GM12878 (cell line): ENCODE results near the gene ADAMTS2.

Experiments
- CTCF ChIP-seq, 3 experiments: IDR thresholded peaks in 2 of 3; conservative IDR thresholded peaks in 1 of 3; 2 replicates each; pipeline ENCODE4 v1.5.1; 2011; ENCODE audit warnings: low read depth in 3 of 3, low read length in 3 of 3, mild to moderate bottlenecking in 3 of 3, control low read depth in 2 of 3, moderate library complexity in 2 of 3, inconsistent platforms in 1 of 3, mixed read lengths in 1 of 3; ENCODE audit not compliant: control insufficient read depth in 2 of 3, insufficient read depth in 1 of 3; ENCODE audit errors: extremely low read depth in 1 of 3
- NKRF ChIP-seq: fragments of 450-650 bp; conservative IDR thresholded peaks from 2 replicates; pipeline ENCODE4 v1.6.1; 2017; ENCODE audit warnings: mild to moderate bottlenecking, moderate library complexity
- POLR2A ChIP-seq: IDR thresholded peaks from 2 replicates; pipeline ENCODE4 v1.6.1; 2011; ENCODE audit warnings: low read depth, mild to moderate bottlenecking, low read length
- SP1 ChIP-seq: IDR thresholded peaks from one replicate; pipeline ENCODE4 v1.6.1; 2011; ENCODE audit warnings: low read depth, low read length
- ZNF592 ChIP-seq: fragments of 450-650 bp; IDR thresholded peaks from 2 replicates; pipeline ENCODE4 v1.6.1; 2017; ENCODE audit warnings: mild to moderate bottlenecking, moderate library complexity

GRCh38 chr5:179331591-179332375, 13.5 kb downstream of the ADAMTS2 start:
- TF ChIP-seq SP1 (no peak), ZNF592 (no peak), POLR2A (no peak), NKRF (no peak), CTCF (IDR thresholded peaks at IDR 0.05 in 2 of 3, conservative IDR thresholded peaks at IDR 0.05 in 1 of 3; ENCODE audit: control insufficient read depth in 2 of 3, extremely low read depth in 1 of 3, insufficient read depth in 1 of 3, low read depth in 3 of 3, low read length in 3 of 3) (no peak)
